ENCODE results near the gene SLC10A7.

SLC10A7 gene

GRCh38 chr4:146273204-146273901 lies 248.4 kb downstream of the SLC10A7 start:
- Histone ChIP-seq H3K36me3 (ENCODE audit: control insufficient read depth, low read depth, low read length) (no peaks in the 10 kb centered on the region), H3K9me3 (ENCODE audit: control insufficient read depth, low read depth, low read length) (no peaks in the 10 kb centered on the region), H3K27me3 (ENCODE audit: control insufficient read depth, insufficient read depth, low read length) (no peaks in the 10 kb centered on the region), H3K9ac (ENCODE audit: low read length) (no peak overlapping the region), H3K4me1 (ENCODE audit: control insufficient read depth, low read depth, low read length) (no peaks in the 10 kb centered on the region), H3K4me3 (ENCODE audit: low read length) (no peak overlapping the region), H3K27ac (ENCODE audit: low read length) (no peak overlapping the region)

DNA sequence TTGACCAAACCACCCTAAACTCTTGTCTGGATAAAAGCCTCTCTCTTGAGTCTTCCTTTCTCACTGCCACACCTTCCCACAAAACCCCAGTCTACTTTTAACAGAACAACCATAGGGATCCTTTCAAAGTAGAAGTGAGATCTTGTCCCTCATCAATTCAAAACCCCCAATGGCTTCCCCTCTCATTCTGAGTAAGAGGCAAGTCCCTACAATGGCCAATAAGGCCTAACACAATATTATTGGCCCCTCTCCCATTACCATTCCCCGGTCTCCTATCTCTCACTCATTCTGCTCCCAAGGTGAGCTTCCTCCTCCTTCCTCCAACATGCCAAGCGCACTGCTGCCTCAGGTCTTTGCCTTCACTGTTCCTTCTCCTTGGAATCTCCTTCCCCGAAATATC lies 250.3 kb downstream of the SLC10A7 start:
- Histone ChIP-seq H3K4me1 (ENCODE audit: control insufficient read depth, low read depth, low read length) (no peaks in the 10 kb centered on the region), H3K27me3 (ENCODE audit: control insufficient read depth, insufficient read depth, low read length) (no peaks in the 10 kb centered on the region), H3K9ac (ENCODE audit: low read length) (no peak overlapping the region), H3K27ac (ENCODE audit: low read length) (no peak overlapping the region), H3K4me3 (ENCODE audit: low read length) (no peak overlapping the region), H3K36me3 (ENCODE audit: control insufficient read depth, low read depth, low read length) (no peaks in the 10 kb centered on the region), H3K9me3 (ENCODE audit: control insufficient read depth, low read depth, low read length) (no peaks in the 10 kb centered on the region)

- H3K27ac ChIP-seq (ENCODE audit: low read length): no peak overlapping the region
- H3K36me3 ChIP-seq (ENCODE audit: control insufficient read depth, low read depth, low read length): no peaks in the 10 kb centered on the region
- H3K9ac ChIP-seq (ENCODE audit: low read length): no peak overlapping the region
- H3K27me3 ChIP-seq (ENCODE audit: control insufficient read depth, insufficient read depth, low read length): no peaks in the 10 kb centered on the region
- H3K9me3 ChIP-seq (ENCODE audit: control insufficient read depth, low read depth, low read length): no peaks in the 10 kb centered on the region
- H3K4me1 ChIP-seq (ENCODE audit: control insufficient read depth, low read depth, low read length): peaks cover 6% of the 10 kb centered on the region
- no peak overlapping the region for H3K4me3 ChIP-seq (ENCODE audit: low read length)
These were observed 252.5 kb downstream of the SLC10A7 start for GRCh38 chr4:146269228-146269653.

DNA sequence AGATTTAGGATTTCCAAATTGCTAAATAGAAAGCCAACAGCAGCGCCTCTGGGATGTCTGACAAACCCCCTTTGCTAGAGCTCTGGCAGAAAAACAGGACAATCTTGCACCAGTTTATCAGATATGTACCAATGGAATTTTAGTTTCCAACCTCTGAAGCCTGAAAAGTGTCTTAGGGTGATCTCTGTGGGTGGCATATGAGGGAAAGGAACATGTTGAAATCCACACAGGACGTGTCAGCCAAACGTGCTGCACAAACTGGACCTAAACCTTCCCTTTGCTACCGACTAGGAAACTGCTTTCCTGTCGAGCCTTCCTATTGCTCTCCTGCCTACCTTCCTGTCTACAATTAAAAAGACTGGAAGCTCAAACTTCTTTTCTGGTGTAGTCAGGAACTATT lies 253.9 kb downstream of the SLC10A7 start:
- Histone ChIP-seq H3K36me3 (ENCODE audit: control insufficient read depth, low read depth, low read length) (no peaks in the 10 kb centered on the region), H3K4me3 (ENCODE audit: low read length) (no peak overlapping the region), H3K27ac (ENCODE audit: low read length) (no peak overlapping the region), H3K9ac (ENCODE audit: low read length) (no peak overlapping the region), H3K9me3 (ENCODE audit: control insufficient read depth, low read depth, low read length) (no peaks in the 10 kb centered on the region), H3K27me3 (ENCODE audit: control insufficient read depth, insufficient read depth, low read length) (no peaks in the 10 kb centered on the region), H3K4me1 (ENCODE audit: control insufficient read depth, low read depth, low read length) (peaks cover 6% of the 10 kb centered on the region)

- Histone ChIP-seq H3K27me3 (ENCODE audit: control insufficient read depth, insufficient read depth, low read length) (no peaks in the 10 kb centered on the region), H3K4me3 (ENCODE audit: low read length) (no peak overlapping the region), H3K27ac (ENCODE audit: low read length) (no peak overlapping the region), H3K9me3 (ENCODE audit: control insufficient read depth, low read depth, low read length) (no peaks in the 10 kb centered on the region), H3K4me1 (ENCODE audit: control insufficient read depth, low read depth, low read length) (peaks cover 6% of the 10 kb centered on the region), H3K9ac (ENCODE audit: low read length) (no peak overlapping the region), H3K36me3 (ENCODE audit: control insufficient read depth, low read depth, low read length) (no peaks in the 10 kb centered on the region)
These were observed 255.7 kb downstream of the SLC10A7 start for GRCh38 chr4:146265950-146266490.

GRCh38 chr4:146263793-146264192 lies 257.9 kb downstream of the SLC10A7 start:
- H3K27ac ChIP-seq (ENCODE audit: low read length): no peak overlapping the region
- H3K4me1 ChIP-seq (ENCODE audit: control insufficient read depth, low read depth, low read length): peaks cover 6% of the 10 kb centered on the region
- H3K4me3 ChIP-seq (ENCODE audit: low read length): no peak overlapping the region
- H3K9me3 ChIP-seq (ENCODE audit: control insufficient read depth, low read depth, low read length): no peaks in the 10 kb centered on the region
- H3K36me3 ChIP-seq (ENCODE audit: control insufficient read depth, low read depth, low read length): no peaks in the 10 kb centered on the region
- H3K27me3 ChIP-seq (ENCODE audit: control insufficient read depth, insufficient read depth, low read length): no peaks in the 10 kb centered on the region
- no peak overlapping the region for H3K9ac ChIP-seq (ENCODE audit: low read length)

GRCh38 chr4:146261041-146261440 lies 260.7 kb downstream of the SLC10A7 start:
- H3K36me3 ChIP-seq (ENCODE audit: control insufficient read depth, low read depth, low read length): no peaks in the 10 kb centered on the region
- peaks cover 3% of the 10 kb centered on the region for H3K4me1 ChIP-seq (ENCODE audit: control insufficient read depth, low read depth, low read length)
- H3K27ac ChIP-seq (ENCODE audit: low read length): no peak overlapping the region
- no peak overlapping the region for H3K9ac ChIP-seq (ENCODE audit: low read length)
- no peaks in the 10 kb centered on the region for H3K9me3 ChIP-seq (ENCODE audit: control insufficient read depth, low read depth, low read length)
- H3K4me3 ChIP-seq (ENCODE audit: low read length): no peak overlapping the region
- no peaks in the 10 kb centered on the region for H3K27me3 ChIP-seq (ENCODE audit: control insufficient read depth, insufficient read depth, low read length)

DNA sequence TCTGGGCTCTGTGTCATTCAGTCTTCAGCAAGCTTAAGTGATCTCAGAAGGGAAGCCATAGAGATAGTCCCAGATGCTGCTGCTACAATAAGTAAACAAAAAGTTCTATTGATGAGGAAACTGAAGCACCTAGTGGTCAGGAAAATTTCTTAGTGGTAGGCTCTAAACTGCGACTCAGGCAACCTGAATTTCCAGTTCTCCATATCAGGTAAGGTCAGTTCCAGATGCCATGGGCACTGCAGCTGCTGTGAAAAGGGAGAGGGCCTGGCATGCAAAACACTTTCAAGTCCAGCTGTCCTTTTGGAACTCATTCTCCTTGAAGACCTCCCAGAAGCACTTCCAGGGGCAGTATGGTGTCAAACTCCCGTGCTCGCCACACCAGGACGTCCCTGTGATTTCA lies 261.2 kb downstream of the SLC10A7 start:
- Histone ChIP-seq H3K9ac (ENCODE audit: low read length) (no peak overlapping the region), H3K27ac (ENCODE audit: low read length) (no peak overlapping the region), H3K27me3 (ENCODE audit: control insufficient read depth, insufficient read depth, low read length) (no peaks in the 10 kb centered on the region), H3K36me3 (ENCODE audit: control insufficient read depth, low read depth, low read length) (no peaks in the 10 kb centered on the region), H3K4me3 (ENCODE audit: low read length) (no peak overlapping the region), H3K4me1 (ENCODE audit: control insufficient read depth, low read depth, low read length) (no peaks in the 10 kb centered on the region), H3K9me3 (ENCODE audit: control insufficient read depth, low read depth, low read length) (no peaks in the 10 kb centered on the region)

GRCh38 chr4:146257511-146257910 lies 264.2 kb downstream of the SLC10A7 start:
- no peaks in the 10 kb centered on the region for H3K9me3 ChIP-seq (ENCODE audit: control insufficient read depth, low read depth, low read length)
- H3K4me1 ChIP-seq (ENCODE audit: control insufficient read depth, low read depth, low read length): no peaks in the 10 kb centered on the region
- no peaks in the 10 kb centered on the region for H3K27me3 ChIP-seq (ENCODE audit: control insufficient read depth, insufficient read depth, low read length)
- no peak overlapping the region for H3K4me3 ChIP-seq (ENCODE audit: low read length)
- H3K36me3 ChIP-seq (ENCODE audit: control insufficient read depth, low read depth, low read length): no peaks in the 10 kb centered on the region
- H3K27ac ChIP-seq (ENCODE audit: low read length): no peak overlapping the region
- no peak overlapping the region for H3K9ac ChIP-seq (ENCODE audit: low read length)

DNA sequence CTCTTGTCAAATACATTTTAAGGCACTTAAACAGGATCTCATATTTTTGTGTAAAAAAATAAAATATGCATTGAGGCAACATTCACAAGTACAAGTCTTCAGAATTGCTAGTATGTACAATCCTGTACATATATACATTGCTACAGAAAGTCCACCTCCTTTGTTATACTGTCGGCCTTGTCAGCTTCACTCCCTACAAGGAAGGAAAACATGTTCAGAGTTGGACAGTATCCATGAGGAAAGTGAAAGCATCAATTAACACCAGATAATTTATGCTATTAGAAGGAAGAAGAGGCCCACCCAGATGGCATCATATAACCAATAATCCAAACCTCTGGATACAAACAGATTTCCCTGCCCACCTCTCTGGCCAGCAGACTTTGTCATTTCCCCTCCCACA lies 265.4 kb downstream of the SLC10A7 start:
- Histone ChIP-seq H3K36me3 (ENCODE audit: control insufficient read depth, low read depth, low read length) (no peaks in the 10 kb centered on the region), H3K9ac (ENCODE audit: low read length) (no peak overlapping the region), H3K27ac (ENCODE audit: low read length) (no peak overlapping the region)

GRCh38 chr4:146255874-146256273 lies 265.9 kb downstream of the SLC10A7 start:
- no peaks in the 10 kb centered on the region for H3K36me3 ChIP-seq (ENCODE audit: control insufficient read depth, low read depth, low read length)
- H3K9ac ChIP-seq (ENCODE audit: low read length): no peak overlapping the region
- no peak overlapping the region for H3K27ac ChIP-seq (ENCODE audit: low read length)
- no peaks in the 10 kb centered on the region for H3K9me3 ChIP-seq (ENCODE audit: control insufficient read depth, low read depth, low read length)
- no peak overlapping the region for H3K4me3 ChIP-seq (ENCODE audit: low read length)
- H3K4me1 ChIP-seq (ENCODE audit: control insufficient read depth, low read depth, low read length): no peaks in the 10 kb centered on the region
- H3K27me3 ChIP-seq (ENCODE audit: control insufficient read depth, insufficient read depth, low read length): no peaks in the 10 kb centered on the region

More for the DNA sequence above, 265.4 kb downstream of the SLC10A7 start:
- Histone ChIP-seq H3K27me3 (ENCODE audit: control insufficient read depth, insufficient read depth, low read length) (no peaks in the 10 kb centered on the region), H3K4me1 (ENCODE audit: control insufficient read depth, low read depth, low read length) (no peaks in the 10 kb centered on the region), H3K4me3 (ENCODE audit: low read length) (no peak overlapping the region), H3K9me3 (ENCODE audit: control insufficient read depth, low read depth, low read length) (no peaks in the 10 kb centered on the region)

GRCh38 chr4:146255463-146255862 lies 266.3 kb downstream of the SLC10A7 start:
- no peaks in the 10 kb centered on the region for H3K27me3 ChIP-seq (ENCODE audit: control insufficient read depth, insufficient read depth, low read length)
- no peak overlapping the region for H3K4me3 ChIP-seq (ENCODE audit: low read length)
- no peak overlapping the region for H3K9ac ChIP-seq (ENCODE audit: low read length)
- no peak overlapping the region for H3K27ac ChIP-seq (ENCODE audit: low read length)
- no peaks in the 10 kb centered on the region for H3K4me1 ChIP-seq (ENCODE audit: control insufficient read depth, low read depth, low read length)
- no peaks in the 10 kb centered on the region for H3K9me3 ChIP-seq (ENCODE audit: control insufficient read depth, low read depth, low read length)
- H3K36me3 ChIP-seq (ENCODE audit: control insufficient read depth, low read depth, low read length): no peaks in the 10 kb centered on the region
